Erythroblast (primary cell): ENCODE measurements around the gene ARHGAP24.
"Not testable (repeated sequence)": the region's sequence is repeated elsewhere in the genome, so short reads cannot be mapped to it uniquely, and the experiment has no call there.

Experiments
- DNase-seq, 2 experiments: peaks; one replicate each; lab custom pipeline; 2025; lab: John Stamatoyannopoulos, UW
- GATA1 ChIP-seq: IDR thresholded peaks from 2 replicates; pipeline ENCODE4 v1.6.1; 2011; ENCODE audit warnings: low read depth, mild to moderate bottlenecking, control low read depth, low read length, moderate library complexity
- POLR2A ChIP-seq: IDR thresholded peaks from 2 replicates; pipeline ENCODE4 v1.6.1; 2011; ENCODE audit warnings: mild to moderate bottlenecking, low read length

ARHGAP24 gene

GRCh38 chr4:85807247-85807950, 332.4 kb downstream of the ARHGAP24 start:
- TF ChIP-seq GATA1 (no peak), POLR2A (no peak)
- no peak for DNase-seq

- TF ChIP-seq GATA1: no peak
- no peak for TF ChIP-seq POLR2A
- DNase-seq: no peak
Measured at GRCh38 chr4:85808104-85808503, 333.2 kb downstream of the ARHGAP24 start.

GRCh38 chr4:85808864-85809263, 333.9 kb downstream of the ARHGAP24 start:
- no peak for TF ChIP-seq GATA1
- no peak for TF ChIP-seq POLR2A

GRCh38 chr4:85812776-85813175, 337.8 kb downstream of the ARHGAP24 start:
- no peak for DNase-seq
- TF ChIP-seq GATA1 (no peak), POLR2A (no peak)

More at GRCh38 chr4:85808864-85809263, 333.9 kb downstream of the ARHGAP24 start:
- DNase-seq: no peak

GRCh38 chr4:85815796-85816459, 341.0 kb downstream of the ARHGAP24 start:
- no peak for DNase-seq
- no peak for TF ChIP-seq GATA1
- no peak for TF ChIP-seq POLR2A

GRCh38 chr4:85818700-85819099, 343.8 kb downstream of the ARHGAP24 start:
- no peak for DNase-seq
- TF ChIP-seq POLR2A (no peak), GATA1 (no peak)

- not testable (repeated sequence) for DNase-seq
Measured at GRCh38 chr4:85820101-85820500, 345.2 kb downstream of the ARHGAP24 start.

GRCh38 chr4:85821688-85822455, 346.9 kb downstream of the ARHGAP24 start:
- DNase-seq: no peak
- TF ChIP-seq POLR2A (no peak), GATA1 (no peak)

- no peak for TF ChIP-seq POLR2A
- no peak for TF ChIP-seq GATA1
Measured at GRCh38 chr4:85823295-85823694, 348.3 kb downstream of the ARHGAP24 start.

GRCh38 chr4:85824166-85824945, 349.4 kb downstream of the ARHGAP24 start:
- TF ChIP-seq GATA1 (no peak), POLR2A (no peak)

More at GRCh38 chr4:85823295-85823694, 348.3 kb downstream of the ARHGAP24 start:
- peak in 1 of 2 experiments; percentile 16 for DNase-seq

GRCh38 chr4:85826060-85826678, 351.2 kb downstream of the ARHGAP24 start:
- TF ChIP-seq POLR2A: no peak
- no peak for DNase-seq

More at GRCh38 chr4:85824166-85824945, 349.4 kb downstream of the ARHGAP24 start:
- no peak for DNase-seq

- TF ChIP-seq GATA1: no peak
- TF ChIP-seq POLR2A: no peak
- DNase-seq: no peak
Measured at GRCh38 chr4:85828027-85828890, 353.3 kb downstream of the ARHGAP24 start.
